CMK (cell line): ENCODE measurements around the gene COL19A1.
"Not testable (repeated sequence)": the region's sequence is repeated elsewhere in the genome, so short reads cannot be mapped to it uniquely, and the experiment has no call there.

Experiments used
- DNase-seq: peaks from one replicate; pipeline ENCODE4 v3.0.0-alpha.2; 2010; ENCODE audit warnings: low read depth

Gene COL19A1

DNA sequence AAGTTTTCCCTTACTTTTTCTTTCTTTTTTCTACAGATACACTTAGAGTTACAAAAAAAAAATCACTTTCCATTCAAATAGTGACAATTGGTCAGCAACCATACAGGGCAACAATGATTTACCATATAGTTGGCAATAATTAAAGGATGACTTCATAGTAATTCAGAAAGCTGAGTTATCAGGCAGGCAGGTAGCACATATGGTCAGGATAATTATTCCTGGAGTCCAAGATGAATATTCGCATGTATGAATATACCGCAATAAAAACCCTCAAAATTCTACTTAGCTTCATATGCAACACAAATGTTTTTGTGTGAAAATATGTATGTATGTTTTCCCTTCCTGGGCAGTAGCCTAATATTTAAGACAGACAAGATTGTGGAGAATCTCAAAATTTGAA is 34.5 kb downstream of the COL19A1 start:
- DNase-seq, result no peak

GRCh38 chr6:69901361-69901760 is 35.0 kb downstream of the COL19A1 start:
- no peak for DNase-seq

DNA sequence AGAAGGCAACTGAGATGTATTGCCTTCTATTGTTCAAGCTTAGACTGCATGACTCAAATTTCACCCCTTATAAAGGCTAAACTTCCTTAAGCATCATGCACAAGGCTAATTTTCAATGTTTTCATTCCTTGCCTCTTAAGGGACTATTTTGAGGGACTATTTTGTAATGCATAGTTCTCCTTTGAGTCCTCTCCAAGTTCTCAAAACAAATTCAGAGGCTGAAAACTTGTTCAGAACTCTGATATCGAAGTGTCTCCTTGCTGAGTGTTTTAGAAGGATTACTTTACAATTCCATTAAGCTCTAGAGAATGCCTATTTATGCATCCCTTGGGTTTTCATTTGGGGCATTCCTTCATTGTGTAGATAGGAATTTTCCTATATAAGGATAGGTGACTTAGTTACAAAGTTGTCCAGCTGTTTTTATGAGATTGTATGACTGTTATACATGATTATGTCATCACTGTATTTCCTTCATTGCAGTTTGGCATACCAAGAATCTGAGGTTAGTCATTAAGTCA is 41.7 kb downstream of the COL19A1 start:
- no peak for DNase-seq

DNA sequence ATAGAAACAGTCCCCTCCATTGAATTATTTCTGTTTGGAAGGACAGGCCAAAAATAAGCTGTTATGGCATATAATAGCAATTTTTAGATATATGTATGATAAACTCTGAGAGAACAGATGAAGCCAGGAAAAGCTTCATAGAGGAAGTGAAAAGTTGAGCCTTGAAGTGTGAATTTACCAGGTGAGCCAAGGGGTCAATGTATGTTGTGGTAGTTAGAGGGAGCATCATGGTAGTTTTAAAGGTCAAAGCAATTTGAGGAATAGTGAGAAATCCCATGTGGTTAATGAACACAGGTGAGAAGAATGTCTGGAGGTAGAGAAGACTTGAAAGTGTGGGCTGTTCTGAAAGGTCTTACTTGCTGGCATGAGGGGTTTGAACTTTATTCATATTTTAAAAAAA is 47.0 kb downstream of the COL19A1 start:
- no peak for DNase-seq

GRCh38 chr6:69914015-69914485 is 47.7 kb downstream of the COL19A1 start:
- no peak for DNase-seq

GRCh38 chr6:69915346-69915745 is 49.0 kb downstream of the COL19A1 start:
- no peak for DNase-seq

- no peak for DNase-seq
Observed at GRCh38 chr6:69917834-69918233, 51.5 kb downstream of the COL19A1 start.

GRCh38 chr6:69918813-69919475 is 52.6 kb downstream of the COL19A1 start:
- DNase-seq, result no peak

- DNase-seq, result not testable (repeated sequence)
Observed at GRCh38 chr6:69921066-69921465, 54.7 kb downstream of the COL19A1 start.

DNA sequence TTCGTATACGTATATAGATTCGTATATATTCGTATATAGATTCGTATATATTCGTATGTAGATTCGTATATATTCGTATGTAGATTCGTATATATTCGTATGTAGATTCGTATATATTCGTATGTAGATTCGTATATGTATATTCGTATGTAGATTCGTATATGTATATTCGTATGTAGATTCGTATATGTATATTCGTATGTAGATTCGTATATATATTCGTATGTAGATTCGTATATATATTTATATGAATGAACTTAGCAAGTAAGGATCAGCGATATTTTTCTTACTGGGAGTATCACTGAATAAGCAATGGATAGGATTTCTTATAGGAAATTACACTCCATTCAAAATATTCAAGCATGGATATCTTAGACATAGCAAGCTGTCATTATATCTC is 55.3 kb downstream of the COL19A1 start:
- not testable (repeated sequence) for DNase-seq

- DNase-seq, result no peak
Observed at GRCh38 chr6:69926745-69927144, 60.4 kb downstream of the COL19A1 start.

GRCh38 chr6:69933239-69933638 is 66.9 kb downstream of the COL19A1 start:
- no peak for DNase-seq

DNA sequence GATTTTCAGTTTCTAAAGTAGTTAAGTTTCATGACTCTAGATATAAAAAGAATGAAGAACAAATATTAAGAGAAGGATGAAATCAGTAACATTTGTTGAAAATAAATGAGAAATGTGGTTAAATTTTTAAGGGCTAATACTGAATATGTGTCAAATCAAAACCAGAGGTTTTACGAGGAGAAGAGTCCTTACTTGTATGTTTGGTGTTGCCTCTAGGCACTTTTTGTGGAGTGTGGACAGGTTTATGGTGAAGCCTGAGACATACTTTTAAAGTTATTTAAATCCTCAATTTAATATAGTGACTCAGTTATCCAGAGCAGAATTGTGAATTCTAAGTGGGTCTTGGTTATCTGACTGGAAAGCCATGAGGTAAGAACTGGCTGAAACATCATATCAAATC is 68.7 kb downstream of the COL19A1 start:
- no peak for DNase-seq

DNA sequence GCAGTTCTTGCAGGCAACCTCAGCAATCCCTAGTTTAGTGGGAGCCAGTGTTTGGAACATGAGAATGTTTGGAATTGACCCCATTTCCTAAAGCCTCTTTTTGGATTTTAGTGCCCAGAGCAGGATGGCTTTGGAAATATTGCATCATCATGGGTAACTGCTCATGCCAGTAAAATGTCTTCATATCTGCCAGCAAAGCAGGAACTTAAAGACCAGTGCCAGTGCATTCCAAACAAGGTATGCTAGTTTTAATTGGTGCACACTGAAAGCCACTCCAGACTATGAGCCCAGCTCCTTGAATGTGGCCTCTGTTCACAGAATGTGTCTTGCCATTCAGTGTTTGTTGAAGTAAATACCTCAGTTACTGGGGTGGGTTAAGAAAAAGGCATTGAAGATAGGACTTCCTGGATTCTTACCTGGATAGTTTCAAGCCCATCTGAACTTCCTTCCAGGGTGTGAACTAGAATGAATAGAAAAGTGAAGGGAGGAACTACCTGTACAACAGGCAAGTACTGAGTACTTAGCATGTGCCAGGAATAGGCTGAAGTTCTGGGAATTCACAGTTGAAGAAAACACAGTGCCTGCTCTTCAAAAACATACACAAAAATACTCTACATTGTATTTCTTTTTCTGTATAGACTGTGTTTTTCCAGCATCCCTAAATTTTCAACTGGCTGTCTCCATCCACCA is 70.5 kb downstream of the COL19A1 start:
- no peak for DNase-seq

DNA sequence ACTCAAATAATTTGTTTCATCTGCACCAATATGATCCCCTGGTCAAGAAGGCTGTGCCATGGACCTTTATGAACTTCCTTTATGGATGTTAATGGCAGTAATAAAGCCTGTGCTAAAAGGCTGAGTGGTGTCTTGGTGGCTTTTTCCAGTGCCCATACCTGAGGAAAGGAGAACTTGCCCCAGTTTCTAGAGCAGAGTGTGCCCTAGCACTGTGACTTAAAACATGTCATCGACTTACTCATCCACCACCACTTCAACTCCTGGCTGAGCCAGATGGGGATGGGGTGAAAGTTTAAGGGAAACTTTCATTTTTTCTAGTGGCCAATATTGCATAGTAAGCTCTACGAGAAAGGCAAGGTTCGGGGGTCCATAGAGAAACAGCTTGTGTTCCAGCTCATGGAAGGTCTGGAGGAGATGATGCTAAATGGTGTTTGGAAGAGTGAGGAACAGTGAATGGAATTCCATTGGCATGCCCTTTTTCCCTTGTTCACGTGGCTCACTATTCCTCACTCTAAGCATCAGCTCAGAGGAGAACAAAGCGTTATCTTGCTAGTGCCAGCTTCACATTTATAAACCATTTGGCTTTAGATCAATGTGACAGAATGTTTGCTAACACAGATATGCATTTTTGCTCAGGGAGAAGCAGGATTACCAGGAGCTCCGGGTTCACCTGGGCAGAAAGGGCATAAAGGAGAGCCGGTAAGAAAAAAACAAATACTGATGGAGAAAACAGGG is 71.2 kb downstream of the COL19A1 start:
- DNase-seq, result no peak

- DNase-seq, result no peak
Observed at GRCh38 chr6:69942485-69942884, 76.1 kb downstream of the COL19A1 start.

GRCh38 chr6:69945192-69945591 is 78.8 kb downstream of the COL19A1 start:
- no peak for DNase-seq

DNA sequence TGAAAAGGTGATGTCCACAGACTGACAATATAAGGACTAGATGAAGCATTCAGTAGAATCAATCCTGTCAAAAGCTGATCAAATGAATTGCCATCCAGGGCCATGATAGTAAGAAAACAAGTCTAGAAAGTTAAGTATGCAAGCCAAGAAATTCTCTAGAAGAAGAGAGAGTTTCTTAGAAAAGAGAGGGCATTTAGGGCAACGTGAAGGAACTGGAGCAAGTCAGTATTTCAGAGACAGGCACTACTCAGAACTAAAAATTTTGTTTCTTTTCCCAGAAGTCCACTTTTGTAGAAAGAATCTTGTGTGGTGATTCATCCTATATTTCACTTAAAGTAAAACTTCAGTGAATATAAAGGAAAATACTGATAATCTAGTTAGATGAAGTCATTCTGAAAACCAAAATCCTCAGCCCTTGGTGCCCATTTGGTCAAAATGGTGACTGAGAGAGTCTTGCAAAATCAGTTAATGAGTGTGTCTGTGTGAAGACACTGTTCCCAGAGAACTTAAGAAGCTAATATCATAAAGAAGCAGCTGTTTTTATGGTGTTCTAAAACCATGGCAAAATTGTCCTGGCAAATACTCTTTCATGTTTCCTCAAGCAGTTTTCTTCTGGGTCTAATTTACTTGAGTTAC is 82.2 kb downstream of the COL19A1 start:
- no peak for DNase-seq

- no peak for DNase-seq
Observed at GRCh38 chr6:69953491-69953890, 87.1 kb downstream of the COL19A1 start.

DNA sequence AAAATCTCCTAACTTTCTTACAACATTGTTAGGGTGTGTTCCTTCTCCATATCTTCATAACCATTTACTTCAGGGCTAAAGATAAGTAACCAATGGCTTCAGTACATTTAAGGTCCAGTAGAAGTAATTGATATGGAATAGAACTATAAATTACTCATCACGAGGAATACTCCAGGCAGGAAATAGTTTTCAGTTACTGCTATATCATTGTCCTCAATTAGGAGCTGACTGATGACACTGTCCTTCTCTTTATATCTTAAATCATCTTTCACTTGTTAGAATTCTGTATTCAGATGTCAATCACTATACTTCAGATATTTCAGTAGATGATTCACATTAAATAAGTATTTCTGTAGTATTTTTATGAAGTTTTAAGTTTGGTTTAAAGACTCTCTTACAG is 88.4 kb downstream of the COL19A1 start:
- DNase-seq, result no peak

DNA sequence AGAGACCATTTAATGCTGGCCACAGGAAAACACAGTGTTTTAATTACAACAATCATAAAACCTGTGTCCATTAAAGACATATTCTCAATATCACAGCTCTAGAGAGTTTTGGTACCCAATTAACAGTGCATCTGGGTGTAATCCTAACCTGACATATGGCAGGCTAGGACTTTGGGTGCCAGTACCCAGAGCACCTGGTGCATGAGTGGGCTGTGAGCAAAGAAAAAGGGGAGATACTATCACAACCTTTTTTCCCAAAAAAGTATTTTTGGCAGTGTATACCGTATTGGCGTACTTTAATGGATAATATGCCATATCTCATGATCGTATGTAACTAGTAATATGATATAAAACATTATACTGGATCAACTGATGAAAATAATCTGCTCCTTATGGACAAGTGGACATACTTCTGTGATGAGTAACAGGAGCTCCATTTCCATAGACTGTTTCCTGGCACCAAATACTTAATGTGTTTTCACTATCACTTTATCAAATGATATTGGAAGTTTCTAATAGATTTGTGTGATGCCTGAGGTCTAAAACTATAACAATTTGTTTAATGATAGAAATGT is 91.7 kb downstream of the COL19A1 start:
- no peak for DNase-seq

- DNase-seq, result no peak
Observed at GRCh38 chr6:69958978-69959377, 92.6 kb downstream of the COL19A1 start.
